Regular cardiac myocyte (primary cell): ENCODE measurements around the gene G6PC2. TPM values are rescaled to one million over a fixed set of nuclear protein-coding genes. Genes with fewer than 3 reads are reported as not detected.

Experiments used
- total RNA-seq: library from RNA; depleted of rRNA; stranded (reverse); fragments of >200 nt; gene quantifications from 2 replicates; pipeline ENCODE4 v1.2.3, GENCODE V29; 2014

The G6PC2 gene, protein sequence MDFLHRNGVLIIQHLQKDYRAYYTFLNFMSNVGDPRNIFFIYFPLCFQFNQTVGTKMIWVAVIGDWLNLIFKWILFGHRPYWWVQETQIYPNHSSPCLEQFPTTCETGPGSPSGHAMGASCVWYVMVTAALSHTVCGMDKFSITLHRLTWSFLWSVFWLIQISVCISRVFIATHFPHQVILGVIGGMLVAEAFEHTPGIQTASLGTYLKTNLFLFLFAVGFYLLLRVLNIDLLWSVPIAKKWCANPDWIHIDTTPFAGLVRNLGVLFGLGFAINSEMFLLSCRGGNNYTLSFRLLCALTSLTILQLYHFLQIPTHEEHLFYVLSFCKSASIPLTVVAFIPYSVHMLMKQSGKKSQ
- not detected in 2 replicates for total RNA-seq

GRCh38 chr2:168901003-168901402, at the start of gene G6PC2:
TSS of gene G6PC2 (plus strand) at chr2:168901291. CDS start at chr2:168901332, 41 bp downstream.

DNA sequence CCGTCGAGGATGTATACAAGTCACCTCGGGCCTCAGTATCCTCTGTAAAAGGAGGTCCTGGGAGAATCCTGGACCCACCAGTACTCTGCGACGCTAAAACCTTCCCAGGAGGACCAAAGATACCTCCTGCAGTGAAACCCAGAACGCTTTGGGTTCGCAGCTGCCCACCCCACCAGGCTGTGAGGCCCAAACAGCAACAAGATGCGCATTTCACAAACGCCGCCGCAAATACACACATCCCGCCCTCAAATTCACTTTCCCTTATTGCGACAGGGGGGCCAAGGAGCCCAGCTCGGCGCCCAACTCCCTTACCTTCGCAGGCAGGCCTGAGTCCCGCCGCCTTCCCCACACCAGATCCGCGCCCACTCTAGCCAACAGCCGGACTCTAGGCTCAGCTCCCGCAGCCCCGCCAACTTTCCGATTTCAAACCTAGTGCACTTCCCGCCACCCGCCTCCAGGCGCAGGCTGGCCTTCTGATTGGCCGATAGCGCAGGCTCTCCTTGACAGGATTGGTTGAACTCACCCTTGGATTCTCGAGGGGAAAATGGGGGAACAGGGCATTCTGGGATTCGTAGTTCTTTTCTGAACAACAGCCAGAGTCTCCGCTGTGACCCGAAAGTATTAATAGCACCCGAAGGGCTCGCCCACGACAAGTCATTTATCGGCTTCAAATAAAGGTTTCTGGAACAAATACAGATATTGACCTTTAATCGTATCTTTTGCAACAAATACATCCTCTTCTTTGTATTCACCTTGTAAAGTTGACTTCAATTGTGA, 10.9 kb upstream of the G6PC2 start, which contains the start of gene SPC25:
Gene SPC25, minus strand, starts transcription at position 425 of the 777 bp plus-strand sequence. CDS start 911 bp downstream, outside the sequence.

Other genes starting within 250 kb of the G6PC2 start
- 0.19 and 1.4 TPM in 2 replicates for gene NOSTRIN, start 98.7 kb upstream of the G6PC2 start, total RNA-seq
- under 0.01 and 8.6 TPM in 2 replicates for gene SPC25, start 10.9 kb upstream of the G6PC2 start, total RNA-seq
- not detected in 2 replicates for gene ABCB11, start 130.0 kb downstream of the G6PC2 start, total RNA-seq
- under 0.01 and 0.19 TPM in 2 replicates for gene DHRS9, start 168.3 kb downstream of the G6PC2 start, total RNA-seq